GM12878 (cell line): ENCODE measurements around the gene ANKRD16. TPM values are rescaled to one million over a fixed set of nuclear protein-coding genes. Genes with fewer than 3 reads are reported as not detected.

ENCODE experiments used
- ATAC-seq: fragments of 200-7000 bp; cut with Tn5 transposase; 3 replicates; pipeline ENCODE4 v1.9.1; 2020; ENCODE audit warnings: mild to moderate bottlenecking, moderate library complexity
- BruUV-seq: library from RNA; stranded (reverse); fragments of 400-500 nt; replicated peaks from 2 replicates; lab custom pipeline; 2021; lab: Mats Ljungman, UMichigan
- CTCF ChIA-PET: fragments of 300-600 bp; sonication (Branson Sonifier 250); formaldehyde crosslinking; extraction: SDS; loops from one replicate; lab custom pipeline; 2021; ENCODE audit warnings: inconsistent platforms; lab: Yijun Ruan, JAX
- POLR2A ChIA-PET: fragments of 350-600 bp; formaldehyde crosslinking; extraction: SDS; loops from one replicate; lab custom pipeline; 2021; ENCODE audit warnings: inconsistent platforms; lab: Charles Lee
- RAD21 ChIA-PET: fragments of 300-600 bp; sonication (Branson Sonifier 250); formaldehyde crosslinking; loops from one replicate; lab custom pipeline; 2023; ENCODE audit warnings: antibody characterized with exemption; ENCODE audit not compliant: unreplicated experiment; lab: Charles Lee
- SMC1A ChIA-PET: fragments of 300-600 bp; sonication (Branson Sonifier 250); formaldehyde crosslinking; loops from one replicate; lab custom pipeline; 2023; ENCODE audit not compliant: unreplicated experiment, uncharacterized antibody; lab: Charles Lee
- DNase-seq: peaks from one replicate; pipeline ENCODE4 v3.0.0-alpha.2; 2011; ENCODE audit warnings: low read depth, low spot score
- FAIRE-seq: peaks from 3 replicates; lab custom pipeline; 2011; peaks lifted over from hg19 to GRCh38; lab: Jason Lieb, UNC
- H2AFZ ChIP-seq: 2 replicates; pipeline ENCODE4 v1.6.0; 2011; ENCODE audit warnings: low read depth, low read length, control low read depth; ENCODE audit not compliant: control insufficient read depth
- H3K27ac ChIP-seq: 2 replicates; pipeline ENCODE4 v1.5.1; 2011; ENCODE audit warnings: control low read depth; ENCODE audit not compliant: control insufficient read depth, insufficient read depth
- H3K27me3 ChIP-seq, 2 experiments: replicated peaks in 1 of 2; 2 replicates each; pipeline versions ENCODE4 v1.6.0 to v1.6.1; 2011; ENCODE audit warnings: low read length in 1 of 2; ENCODE audit not compliant: control insufficient read depth in 2 of 2, insufficient read depth in 2 of 2
- H3K36me3 ChIP-seq, 2 experiments: 2 replicates each; pipeline ENCODE4 v1.5.1; 2011; ENCODE audit warnings: low read length in 1 of 2; ENCODE audit not compliant: control insufficient read depth in 2 of 2, insufficient read depth in 2 of 2
- H3K4me1 ChIP-seq: 2 replicates; pipeline ENCODE4 v1.6.1; 2011; ENCODE audit warnings: mild to moderate bottlenecking, low read length, moderate library complexity, mixed read lengths; ENCODE audit not compliant: control insufficient read depth, insufficient read depth
- H3K4me2 ChIP-seq: 2 replicates; pipeline ENCODE4 v1.6.0; 2011; ENCODE audit warnings: control low read depth; ENCODE audit not compliant: control insufficient read depth, insufficient read depth
- H3K4me3 ChIP-seq: fragments of 200-600 bp; sonication (generic); 2 replicates; pipeline ENCODE4 v1.5.1; 2016
- H3K79me2 ChIP-seq: 2 replicates; pipeline ENCODE4 v1.6.0; 2011; ENCODE audit warnings: low read length; ENCODE audit not compliant: control insufficient read depth, insufficient read depth
- H3K9ac ChIP-seq: 2 replicates; pipeline ENCODE4 v1.8.0; 2011; ENCODE audit warnings: low read length, control low read depth, mixed read lengths; ENCODE audit not compliant: control insufficient read depth, insufficient read depth
- H3K9me3 ChIP-seq: replicated peaks from 3 replicates; pipeline ENCODE4 v1.5.1; 2011; ENCODE audit warnings: mild to moderate bottlenecking, low read length; ENCODE audit not compliant: control insufficient read depth, insufficient read depth
- H4K20me1 ChIP-seq: 2 replicates; pipeline ENCODE4 v1.6.0; 2011; ENCODE audit not compliant: control insufficient read depth, insufficient read depth
- BMI1 ChIP-seq: fragments of 450-650 bp; IDR thresholded peaks from 2 replicates; pipeline ENCODE4 v1.6.1; 2016; ENCODE audit warnings: mild to moderate bottlenecking, moderate library complexity, borderline replicate concordance
- GATAD2B ChIP-seq: fragments of 450-650 bp; conservative IDR thresholded peaks from 2 replicates; pipeline ENCODE4 v1.6.1; 2017; ENCODE audit warnings: low read depth, mild to moderate bottlenecking, moderate library complexity
- HCFC1 ChIP-seq: fragments of 150-350 bp; IDR thresholded peaks from 2 replicates; pipeline ENCODE4 v1.6.1; 2014; ENCODE audit warnings: low read length
- IRF4 ChIP-seq: IDR thresholded peaks from 2 replicates; pipeline ENCODE4 v1.6.1; 2011; ENCODE audit warnings: low read depth, low read length
- KLF5 ChIP-seq: fragments of 450-650 bp; IDR thresholded peaks from 2 replicates; pipeline ENCODE4 v1.6.1; 2014; ENCODE audit warnings: mild to moderate bottlenecking; ENCODE audit not compliant: partially characterized antibody
- LARP7 ChIP-seq: fragments of 450-650 bp; IDR thresholded peaks from 2 replicates; pipeline ENCODE4 v1.6.1; 2017; ENCODE audit warnings: mild to moderate bottlenecking
- RB1 ChIP-seq: fragments of 450-650 bp; formaldehyde crosslinking; IDR thresholded peaks from 2 replicates; pipeline ENCODE4 v1.6.1; 2017; ENCODE audit warnings: mild to moderate bottlenecking, borderline replicate concordance
- SMARCA5 ChIP-seq: fragments of 450-650 bp; IDR thresholded peaks from 2 replicates; pipeline ENCODE4 v1.6.1; 2017; ENCODE audit warnings: mild to moderate bottlenecking
- TCF7 ChIP-seq: IDR thresholded peaks from 2 replicates; pipeline ENCODE4 v1.6.1; 2014; ENCODE audit warnings: antibody characterized with exemption, borderline replicate concordance
- ZBED1 ChIP-seq: IDR thresholded peaks from 2 replicates; pipeline ENCODE4 v1.6.1; 2016; ENCODE audit warnings: borderline replicate concordance
- WGBS: methylation state at CpG from one replicate; pipeline ENCODE4 v1.1.6; 2016; ENCODE audit warnings: low lambda C conversion rate; ENCODE audit not compliant: insufficient replicate concordance, insufficient coverage; ENCODE audit errors: missing lambda C conversion rate; 5-methylcytosine and 5-hydroxymethylcytosine counted together
- in situ Hi-C: fragments of 300-500 bp; cut with MboI; formaldehyde crosslinking; loops from 9 replicates; pipeline ENCODE4 v1.14.3; 2018; ENCODE audit warnings: mixed read lengths
- intact Hi-C: fragments of 100-400 bp; cut with micrococcal nuclease; formaldehyde crosslinking; loops from one replicate; pipeline ENCODE4 v1.14.2; 2022; ENCODE audit not compliant: unreplicated experiment
- polyA plus RNA-seq, 11 experiments: library from polyadenylated mRNA; depleted of rRNA in 4 of 11; unstranded in 6 of 11; stranded (reverse) in 5 of 11; fragments of >200 nt; fragmentation: Nextera tagmentation in 4 of 11; fragmentation: Illumina TruSeq in 1 of 11; extraction: Ambion mirVana in 4 of 11; extraction: Trizol in 1 of 11; gene quantifications; 1 replicate in 1 of 11; 2 replicates in 10 of 11; pipeline versions ENCODE4 v1.2.1 to v1.2.3, GENCODE V29; 2011 to 2016; ENCODE audit warnings: inconsistent platforms in 2 of 11, missing spikeins in 2 of 11, low read depth in 1 of 11
- total RNA-seq, 4 experiments: library from RNA; depleted of rRNA in 3 of 4; stranded (reverse); fragments of >200 nt in 3 of 4; fragmentation: Illumina TruSeq in 1 of 4; extraction: Trizol in 1 of 4; gene quantifications; 2 replicates each; pipeline versions ENCODE4 v1.2.1 to v1.2.3, GENCODE V29; 2013 to 2021
- TF ChIP-seq, protein P1 (sequence below): fragments of 450-650 bp; IDR thresholded peaks from 2 replicates; pipeline ENCODE4 v1.6.1; 2017; ENCODE audit warnings: mild to moderate bottlenecking, moderate library complexity
- TF ChIP-seq, protein P2 (sequence below): fragments of 450-650 bp; IDR thresholded peaks from 2 replicates; pipeline ENCODE4 v1.6.1; 2016; ENCODE audit warnings: mild to moderate bottlenecking

Gene ANKRD16
- total and polyA plus RNA-seq, 10 of the 15 experiments (the other 5 are each of a cell fraction or from before 2014, with no cell fraction given) = 0.57 to 13.6 (median 4.4) TPM

DNA sequence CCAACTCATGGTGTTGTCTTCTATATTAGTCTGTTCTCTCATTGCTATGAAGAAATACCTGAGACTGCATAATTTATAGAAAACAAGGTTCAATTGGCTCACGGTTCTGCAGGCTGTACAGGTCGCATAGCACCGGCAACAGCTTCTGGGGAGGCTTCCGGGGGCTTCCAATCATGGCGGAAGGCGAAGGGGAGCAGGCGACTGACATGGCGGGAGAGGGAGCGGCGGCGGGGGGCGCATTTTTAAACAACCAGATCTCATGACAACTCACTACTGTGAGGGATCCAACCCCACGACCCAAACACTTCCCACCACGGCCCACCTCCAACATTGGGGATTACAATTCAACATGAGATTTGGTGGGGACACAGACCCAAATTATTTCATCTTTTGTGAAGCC lies 47.7 kb downstream of the ANKRD16 start:
- intact Hi-C loops = loop anchor here (5.0 kb wide), 1 partner anchor 135 kb away; the partner anchor contains the start of gene IL15RA
- 88% methylated on average over 14 of the region's 14 CpGs for WGBS
- no peaks in the 10 kb centered on the region for H3K27me3 ChIP-seq
- FAIRE-seq (no peak), DNase-seq (no peak), ATAC-seq (no peak)
- no peak overlapping the region for H3K4me2 ChIP-seq
- H3K27ac ChIP-seq = no peak overlapping the region
- in situ Hi-C loops = no loop called here
- no peaks in the 10 kb centered on the region for H3K9me3 ChIP-seq
- POLR2A ChIA-PET = interaction anchor here (0.5 to 4.6 kb wide), 9 partner anchors 9 to 31 kb away, joined by 3 to 45 read pairs (median 6); partner anchors contain the start of gene GDI2
- no peaks in the 10 kb centered on the region for H3K79me2 ChIP-seq
- no peak for TF ChIP-seq LARP7
- no peak for TF ChIP-seq ZBED1
- TF ChIP-seq, protein P1, sequence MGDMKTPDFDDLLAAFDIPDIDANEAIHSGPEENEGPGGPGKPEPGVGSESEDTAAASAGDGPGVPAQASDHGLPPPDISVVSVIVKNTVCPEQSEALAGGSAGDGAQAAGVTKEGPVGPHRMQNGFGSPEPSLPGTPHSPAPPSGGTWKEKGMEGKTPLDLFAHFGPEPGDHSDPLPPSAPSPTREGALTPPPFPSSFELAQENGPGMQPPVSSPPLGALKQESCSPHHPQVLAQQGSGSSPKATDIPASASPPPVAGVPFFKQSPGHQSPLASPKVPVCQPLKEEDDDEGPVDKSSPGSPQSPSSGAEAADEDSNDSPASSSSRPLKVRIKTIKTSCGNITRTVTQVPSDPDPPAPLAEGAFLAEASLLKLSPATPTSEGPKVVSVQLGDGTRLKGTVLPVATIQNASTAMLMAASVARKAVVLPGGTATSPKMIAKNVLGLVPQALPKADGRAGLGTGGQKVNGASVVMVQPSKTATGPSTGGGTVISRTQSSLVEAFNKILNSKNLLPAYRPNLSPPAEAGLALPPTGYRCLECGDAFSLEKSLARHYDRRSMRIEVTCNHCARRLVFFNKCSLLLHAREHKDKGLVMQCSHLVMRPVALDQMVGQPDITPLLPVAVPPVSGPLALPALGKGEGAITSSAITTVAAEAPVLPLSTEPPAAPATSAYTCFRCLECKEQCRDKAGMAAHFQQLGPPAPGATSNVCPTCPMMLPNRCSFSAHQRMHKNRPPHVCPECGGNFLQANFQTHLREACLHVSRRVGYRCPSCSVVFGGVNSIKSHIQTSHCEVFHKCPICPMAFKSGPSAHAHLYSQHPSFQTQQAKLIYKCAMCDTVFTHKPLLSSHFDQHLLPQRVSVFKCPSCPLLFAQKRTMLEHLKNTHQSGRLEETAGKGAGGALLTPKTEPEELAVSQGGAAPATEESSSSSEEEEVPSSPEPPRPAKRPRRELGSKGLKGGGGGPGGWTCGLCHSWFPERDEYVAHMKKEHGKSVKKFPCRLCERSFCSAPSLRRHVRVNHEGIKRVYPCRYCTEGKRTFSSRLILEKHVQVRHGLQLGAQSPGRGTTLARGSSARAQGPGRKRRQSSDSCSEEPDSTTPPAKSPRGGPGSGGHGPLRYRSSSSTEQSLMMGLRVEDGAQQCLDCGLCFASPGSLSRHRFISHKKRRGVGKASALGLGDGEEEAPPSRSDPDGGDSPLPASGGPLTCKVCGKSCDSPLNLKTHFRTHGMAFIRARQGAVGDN = no peak
- no peak for TF ChIP-seq KLF5
- no peak for TF ChIP-seq HCFC1
- TF ChIP-seq SMARCA5 = no peak
- TF ChIP-seq BMI1 = no peak
- no peak for TF ChIP-seq TCF7
- TF ChIP-seq GATAD2B = no peak
- TF ChIP-seq RB1 = no peak
- no peak for TF ChIP-seq IRF4
- TF ChIP-seq, protein P2, sequence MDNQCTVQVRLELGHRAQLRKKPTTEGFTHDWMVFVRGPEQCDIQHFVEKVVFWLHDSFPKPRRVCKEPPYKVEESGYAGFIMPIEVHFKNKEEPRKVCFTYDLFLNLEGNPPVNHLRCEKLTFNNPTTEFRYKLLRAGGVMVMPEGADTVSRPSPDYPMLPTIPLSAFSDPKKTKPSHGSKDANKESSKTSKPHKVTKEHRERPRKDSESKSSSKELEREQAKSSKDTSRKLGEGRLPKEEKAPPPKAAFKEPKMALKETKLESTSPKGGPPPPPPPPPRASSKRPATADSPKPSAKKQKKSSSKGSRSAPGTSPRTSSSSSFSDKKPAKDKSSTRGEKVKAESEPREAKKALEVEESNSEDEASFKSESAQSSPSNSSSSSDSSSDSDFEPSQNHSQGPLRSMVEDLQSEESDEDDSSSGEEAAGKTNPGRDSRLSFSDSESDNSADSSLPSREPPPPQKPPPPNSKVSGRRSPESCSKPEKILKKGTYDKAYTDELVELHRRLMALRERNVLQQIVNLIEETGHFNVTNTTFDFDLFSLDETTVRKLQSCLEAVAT = no peak
- H3K4me3 ChIP-seq = no peak overlapping the region
- CTCF ChIA-PET = interaction anchor here (0.5 to 6.9 kb wide), 6 partner anchors 11 to 399 kb away, joined by 3 to 74 read pairs (median 8); partner anchors contain the start of gene GDI2
- H3K4me1 ChIP-seq = peaks cover 51% of the 10 kb centered on the region
- RAD21 ChIA-PET = interaction anchor here (0.9 to 8.4 kb wide), 9 partner anchors 10 to 398 kb away, joined by 3 to 183 read pairs (median 4); partner anchors contain the start of gene GDI2
- no peak overlapping the region for H2AFZ ChIP-seq
- no TSS peak for BruUV-seq
- no peak overlapping the region for H3K9ac ChIP-seq
- H3K36me3 ChIP-seq = no peaks in the 10 kb centered on the region
- H4K20me1 ChIP-seq = no peaks in the 10 kb centered on the region
- SMC1A ChIA-PET = interaction anchor here (0.6 to 8.0 kb wide), 11 partner anchors 11 to 160 kb away, joined by 3 to 86 read pairs (median 7); no protein-coding TSS in a partner anchor
